NOMO-1 (cell line): ENCODE measurements around the gene VPS18.

Experiments
- DNase-seq, 2 experiments: peaks; one replicate each; lab custom pipeline; 2025; ENCODE audit not compliant: unreplicated experiment in 2 of 2; lab: John Stamatoyannopoulos, UW

VPS18 gene

DNA sequence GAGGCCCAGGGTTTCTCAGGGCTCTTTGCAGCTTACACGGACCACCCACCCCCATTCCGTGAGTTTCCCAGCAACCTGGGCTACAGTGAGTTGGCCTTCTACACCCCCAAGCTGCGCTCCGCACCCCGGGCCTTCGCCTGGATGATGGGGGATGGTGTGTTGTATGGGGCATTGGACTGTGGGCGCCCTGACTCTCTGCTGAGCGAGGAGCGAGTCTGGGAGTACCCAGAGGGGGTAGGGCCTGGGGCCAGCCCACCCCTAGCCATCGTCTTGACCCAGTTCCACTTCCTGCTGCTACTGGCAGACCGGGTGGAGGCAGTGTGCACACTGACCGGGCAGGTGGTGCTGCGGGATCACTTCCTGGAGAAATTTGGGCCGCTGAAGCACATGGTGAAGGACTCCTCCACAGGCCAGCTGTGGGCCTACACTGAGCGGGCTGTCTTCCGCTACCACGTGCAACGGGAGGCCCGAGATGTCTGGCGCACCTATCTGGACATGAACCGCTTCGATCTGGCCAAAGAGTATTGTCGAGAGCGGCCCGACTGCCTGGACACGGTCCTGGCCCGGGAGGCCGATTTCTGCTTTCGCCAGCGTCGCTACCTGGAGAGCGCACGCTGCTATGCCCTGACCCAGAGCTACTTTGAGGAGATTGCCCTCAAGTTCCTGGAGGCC lies 5.4 kb downstream of the VPS18 start:
- DNase-seq: no peak

DNA sequence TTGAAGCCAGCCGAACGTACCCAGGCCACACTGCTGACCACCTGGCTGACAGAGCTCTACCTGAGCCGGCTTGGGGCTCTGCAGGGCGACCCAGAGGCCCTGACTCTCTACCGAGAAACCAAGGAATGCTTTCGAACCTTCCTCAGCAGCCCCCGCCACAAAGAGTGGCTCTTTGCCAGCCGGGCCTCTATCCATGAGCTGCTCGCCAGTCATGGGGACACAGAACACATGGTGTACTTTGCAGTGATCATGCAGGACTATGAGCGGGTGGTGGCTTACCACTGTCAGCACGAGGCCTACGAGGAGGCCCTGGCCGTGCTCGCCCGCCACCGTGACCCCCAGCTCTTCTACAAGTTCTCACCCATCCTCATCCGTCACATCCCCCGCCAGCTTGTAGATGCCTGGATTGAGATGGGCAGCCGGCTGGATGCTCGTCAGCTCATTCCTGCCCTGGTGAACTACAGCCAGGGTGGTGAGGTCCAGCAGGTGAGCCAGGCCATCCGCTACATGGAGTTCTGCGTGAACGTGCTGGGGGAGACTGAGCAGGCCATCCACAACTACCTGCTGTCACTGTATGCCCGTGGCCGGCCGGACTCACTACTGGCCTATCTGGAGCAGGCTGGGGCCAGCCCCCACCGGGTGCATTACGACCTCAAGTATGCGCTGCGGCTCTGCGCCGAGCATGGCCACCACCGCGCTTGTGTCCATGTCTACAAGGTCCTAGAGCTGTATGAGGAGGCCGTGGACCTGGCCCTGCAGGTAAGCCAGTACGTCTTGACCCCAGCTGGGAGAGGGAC lies 6.2 kb downstream of the VPS18 start:
- no peak for DNase-seq

- no peak for DNase-seq
Observed at GRCh38 chr15:40901053-40901443, 6.8 kb downstream of the VPS18 start.

GRCh38 chr15:40902605-40903561 lies 8.6 kb downstream of the VPS18 start:
- peak; percentile 93 to 98 for DNase-seq

DNA sequence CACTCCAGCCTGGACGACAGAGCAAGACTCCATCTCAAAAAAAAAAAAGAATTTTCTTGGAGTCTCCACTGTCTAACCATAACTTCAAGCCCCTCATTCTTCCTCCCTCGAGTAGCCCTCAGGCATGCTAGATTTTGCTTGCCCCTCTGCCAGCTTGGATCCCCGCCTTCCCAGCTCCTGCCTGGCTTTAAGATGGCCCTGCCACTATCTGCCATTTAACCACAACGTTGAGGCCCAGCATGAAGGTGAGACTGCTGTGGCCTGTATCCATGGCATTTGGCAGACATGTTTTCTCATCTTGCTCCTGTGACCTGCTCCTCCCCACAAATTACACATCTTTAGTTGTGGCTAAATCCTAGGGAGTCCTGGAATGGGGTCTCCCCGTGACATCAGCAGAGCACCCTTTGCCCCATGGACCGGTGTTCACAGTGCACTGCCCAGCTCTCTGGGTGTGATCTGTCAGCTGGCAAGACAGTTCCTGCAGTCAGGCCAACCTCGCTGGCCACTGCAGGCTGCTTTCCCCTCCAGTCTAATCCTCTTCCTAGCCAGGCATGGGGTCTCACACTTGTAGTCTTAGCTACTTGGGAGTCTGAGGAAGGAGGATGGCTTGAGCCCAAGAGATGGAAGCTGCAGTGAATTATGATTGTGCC lies 10.4 kb downstream of the VPS18 start:
- DNase-seq: no peak

DNA sequence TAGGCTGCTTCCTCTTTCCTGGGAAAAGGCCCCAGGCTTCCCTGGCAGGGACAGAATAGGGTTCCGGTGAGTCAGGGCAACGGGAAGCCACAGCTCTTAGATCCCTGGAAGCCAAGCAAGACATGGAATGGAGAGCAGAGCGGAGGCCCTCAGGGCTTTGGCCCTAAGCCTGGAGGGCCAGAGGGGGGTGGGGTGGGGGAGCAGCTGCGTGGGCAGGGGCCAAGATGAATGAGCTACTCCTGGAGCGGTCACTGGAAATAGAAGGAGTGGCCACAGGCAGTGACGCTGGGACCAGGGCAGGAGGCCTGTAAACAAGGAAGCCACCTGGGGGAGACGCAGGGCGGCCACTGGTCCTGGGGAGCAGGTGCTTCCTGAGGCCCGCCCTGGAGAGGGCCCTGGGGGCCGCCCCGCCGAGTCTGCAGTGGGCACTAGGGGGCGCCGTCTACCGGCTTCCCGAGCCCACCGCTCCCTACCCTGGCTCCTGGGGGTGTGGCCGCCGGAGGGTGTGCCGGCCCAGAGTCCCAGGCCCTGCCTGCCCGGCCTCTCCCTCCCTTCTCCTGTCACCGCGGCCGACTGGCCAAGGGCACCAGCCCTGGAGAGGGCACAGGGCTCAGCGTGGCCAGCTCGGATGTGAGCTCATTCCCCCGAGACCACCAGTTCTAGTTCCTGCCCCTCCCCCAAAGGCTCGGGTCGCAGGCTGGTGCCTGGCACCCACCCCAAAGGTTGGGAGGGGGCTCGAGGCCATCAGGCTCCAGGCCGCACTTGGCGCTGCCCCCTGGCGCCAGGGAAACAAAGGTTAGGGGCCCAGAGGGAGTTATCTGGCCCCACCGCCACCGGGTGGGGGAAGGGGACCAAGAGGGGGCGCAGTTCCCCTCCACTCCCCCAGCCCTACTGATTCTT lies 12.1 kb downstream of the VPS18 start:
- peak; percentile 69 to 73 for DNase-seq

GRCh38 chr15:40906991-40907802 lies 12.9 kb downstream of the VPS18 start:
- no peak for DNase-seq

- no peak for DNase-seq
Observed at GRCh38 chr15:40908095-40908494, 13.8 kb downstream of the VPS18 start.

GRCh38 chr15:40909662-40910630 lies 15.7 kb downstream of the VPS18 start:
- peak; percentile 52 to 55 for DNase-seq

GRCh38 chr15:40911141-40911540 lies 16.9 kb downstream of the VPS18 start:
- DNase-seq: no peak

DNA sequence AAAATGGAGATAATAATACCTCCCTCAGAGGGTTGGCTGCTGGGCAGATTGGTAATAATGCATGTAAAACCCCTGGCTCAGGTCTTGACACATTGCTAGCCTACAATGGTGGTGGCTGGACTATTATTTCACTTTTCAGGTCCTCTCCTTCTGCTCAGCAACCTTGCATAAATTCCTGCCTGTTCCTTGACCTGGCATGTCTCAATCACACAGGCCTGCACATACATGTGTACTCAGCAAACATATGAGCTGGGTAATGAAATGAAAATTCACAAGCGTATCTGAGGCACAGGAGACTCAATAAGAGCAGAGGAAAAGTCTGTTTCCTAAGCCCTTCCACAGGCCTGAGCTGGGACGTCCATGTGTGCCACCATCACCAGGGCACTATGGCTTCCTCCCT lies 17.4 kb downstream of the VPS18 start:
- DNase-seq: no peak

DNA sequence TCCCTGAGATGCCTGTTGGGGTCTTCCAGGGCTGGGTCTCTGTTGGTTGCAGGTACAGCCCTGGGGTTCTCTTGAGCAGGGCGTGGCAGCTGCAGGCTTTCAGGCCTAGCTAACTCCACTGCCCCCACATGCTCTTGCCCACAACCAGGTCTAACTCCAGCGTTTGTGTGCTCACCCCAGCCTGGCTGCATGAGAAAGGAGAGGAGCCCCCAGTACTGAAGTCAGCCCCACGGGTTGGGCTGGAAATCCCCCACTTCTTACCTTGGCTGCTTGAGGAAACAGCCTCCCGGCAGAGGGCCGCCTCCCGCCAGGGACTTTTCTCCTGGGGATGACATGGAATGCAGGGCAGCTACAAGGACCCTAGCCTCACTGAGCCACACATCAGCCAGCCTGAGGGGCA lies 18.2 kb downstream of the VPS18 start:
- no peak for DNase-seq

GRCh38 chr15:40914013-40914412 lies 19.8 kb downstream of the VPS18 start:
- no peak for DNase-seq

- DNase-seq: no peak
Observed at GRCh38 chr15:40914486-40914885, 20.2 kb downstream of the VPS18 start.

GRCh38 chr15:40915116-40915661 lies 20.9 kb downstream of the VPS18 start:
- DNase-seq: no peak

GRCh38 chr15:40915679-40916078 lies 21.4 kb downstream of the VPS18 start:
- DNase-seq: no peak

DNA sequence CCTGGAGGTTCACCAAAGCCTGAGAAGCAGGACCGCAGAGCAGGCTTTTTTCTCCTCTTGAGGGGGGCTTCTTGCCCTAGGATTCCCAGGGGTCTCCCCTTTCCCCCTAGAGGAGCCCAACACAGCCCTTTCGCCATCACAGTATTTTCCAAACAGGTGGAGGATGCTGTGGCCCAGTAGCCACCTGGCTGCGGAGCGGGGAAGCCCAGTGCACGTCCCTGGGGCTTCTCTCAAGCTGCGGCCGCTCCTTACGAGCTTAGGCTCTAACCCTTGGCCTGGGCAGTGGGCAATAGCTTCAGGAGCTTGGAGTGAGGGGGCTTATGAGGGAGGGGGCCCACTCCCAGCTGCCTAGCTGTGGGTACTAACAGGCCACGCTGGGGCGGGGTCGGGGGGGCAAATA lies 23.3 kb downstream of the VPS18 start:
- no peak for DNase-seq
